B cell (primary cell): ENCODE measurements around the gene CHRNA1. TPM values are rescaled to one million over a fixed set of nuclear protein-coding genes. Genes with fewer than 3 reads are reported as not detected.

Experiments
- ATAC-seq: fragments of 200-7000 bp; cut with Tn5 transposase; one replicate; pipeline ENCODE4 v1.10.0; 2021; ENCODE audit warnings: low read depth, mild to moderate bottlenecking, moderate number of reproducible peaks, moderate library complexity
- CTCF ChIA-PET: fragments of 350-600 bp; sonication (Branson Sonifier 250); formaldehyde crosslinking; loops from one replicate; lab custom pipeline; 2021; ENCODE audit warnings: antibody characterized with exemption, inconsistent platforms; lab: Charles Lee
- POLR2A ChIA-PET: fragments of 350-600 bp; sonication (Branson Sonifier 250); formaldehyde crosslinking; loops from one replicate; lab custom pipeline; 2021; ENCODE audit warnings: antibody characterized with exemption; lab: Charles Lee
- DNase-seq: peaks from one replicate; pipeline ENCODE4 v3.0.0; 2013
- H2AFZ ChIP-seq: 2 replicates; pipeline ENCODE4 v1.6.1; 2012; ENCODE audit warnings: mild to moderate bottlenecking, low read depth, low read length; ENCODE audit not compliant: insufficient read depth, poor library complexity, severe bottlenecking
- H3K27ac ChIP-seq, 2 donors: 1 replicate in 1 of 2; 2 replicates in 1 of 2; pipeline ENCODE4 v1.5.1; 2012 to 2013; ENCODE audit warnings: low read length in 2 of 2, mild to moderate bottlenecking in 2 of 2, moderate library complexity in 1 of 2
- H3K27me3 ChIP-seq, 4 experiments: fragments of 200-600 bp in 1 of 4; sonication (generic) in 1 of 4; replicated peaks in 1 of 4; 1 replicate in 2 of 4; 2 replicates in 2 of 4; pipeline versions ENCODE4 v1.6.1 to v1.7.0; 2013 to 2016; ENCODE audit warnings: low read length in 3 of 4, mild to moderate bottlenecking in 2 of 4, mixed read lengths in 1 of 4, moderate library complexity in 1 of 4; ENCODE audit not compliant: insufficient read depth in 4 of 4, control insufficient read depth in 3 of 4; ENCODE audit errors: control extremely low read depth in 1 of 4
- H3K36me3 ChIP-seq, 2 experiments: replicated peaks in 1 of 2; 1 replicate in 1 of 2; 2 replicates in 1 of 2; pipeline versions ENCODE4 v1.6.1 to v1.7.1; 2013; ENCODE audit warnings: low read length in 1 of 2; ENCODE audit not compliant: insufficient read depth in 2 of 2, control insufficient read depth in 1 of 2; ENCODE audit errors: control extremely low read depth in 1 of 2, extremely low read depth in 1 of 2
- H3K4me1 ChIP-seq, 2 donors: fragments of 200-600 bp in 1 of 2; sonication (generic) in 1 of 2; 1 replicate in 1 of 2; 2 replicates in 1 of 2; pipeline versions ENCODE4 v1.5.1 to v1.6.1; 2013 to 2017; ENCODE audit warnings: low read length in 2 of 2; ENCODE audit not compliant: control insufficient read depth in 2 of 2, insufficient read depth in 2 of 2
- H3K4me2 ChIP-seq: replicated peaks from 2 replicates; pipeline ENCODE3; 2012; ENCODE audit warnings: mild to moderate bottlenecking, low read depth, low read length; ENCODE audit not compliant: poor library complexity, severe bottlenecking
- H3K4me3 ChIP-seq, 5 experiments: fragments of 200-600 bp in 1 of 5; sonication (generic) in 1 of 5; 1 replicate in 3 of 5; 2 replicates in 2 of 5; pipeline versions ENCODE4 v1.5.1 to v1.7.0; 2011 to 2016; ENCODE audit warnings: low read length in 4 of 5, mild to moderate bottlenecking in 4 of 5, low read depth in 2 of 5, control low read depth in 1 of 5, moderate library complexity in 1 of 5; ENCODE audit not compliant: insufficient read depth in 1 of 5; ENCODE audit errors: control extremely low read depth in 1 of 5, extremely low read depth in 1 of 5
- H3K79me2 ChIP-seq: fragments of 200-600 bp; sonication (generic); one replicate; pipeline ENCODE4 v1.6.0; 2016; ENCODE audit warnings: low read length; ENCODE audit not compliant: control insufficient read depth, insufficient read depth
- H3K9ac ChIP-seq: fragments of 200-600 bp; sonication (generic); 2 replicates; pipeline ENCODE4 v1.6.1; 2017; ENCODE audit warnings: mild to moderate bottlenecking, low read length, moderate library complexity
- H3K9me3 ChIP-seq, 3 donors: one replicate each; pipeline versions ENCODE4 v1.6.1 to v1.7.1; 2013; ENCODE audit warnings: low read length in 2 of 3; ENCODE audit not compliant: control insufficient read depth in 2 of 3, insufficient read depth in 1 of 3; ENCODE audit errors: control extremely low read depth in 1 of 3
- H4K20me1 ChIP-seq: 2 replicates; pipeline ENCODE4 v1.6.0; 2012; ENCODE audit warnings: mild to moderate bottlenecking, low read length; ENCODE audit not compliant: insufficient read depth, control insufficient read depth, poor library complexity, severe bottlenecking
- H3K27ac Mint-ChIP-seq: one replicate; pipeline ENCODE4 v1.8.0; 2021; ENCODE audit warnings: mixed read lengths
- H3K27me3 Mint-ChIP-seq: one replicate; pipeline ENCODE4 v1.8.0; 2021; ENCODE audit warnings: mixed read lengths
- H3K4me1 Mint-ChIP-seq: one replicate; pipeline ENCODE4 v1.8.0; 2021; ENCODE audit warnings: mixed read lengths
- H3K4me3 Mint-ChIP-seq: one replicate; pipeline ENCODE4 v1.8.0; 2021; ENCODE audit warnings: mixed read lengths
- H3K9me3 Mint-ChIP-seq: one replicate; pipeline ENCODE4 v1.8.0; 2022; ENCODE audit warnings: mixed read lengths; ENCODE audit not compliant: insufficient read depth
- EZH2 ChIP-seq: IDR thresholded peaks from 2 replicates; pipeline ENCODE4 v1.6.1; 2012; ENCODE audit warnings: borderline replicate concordance, low read depth, mild to moderate bottlenecking, moderate library complexity, low read length; ENCODE audit not compliant: insufficient read depth, poor library complexity, severe bottlenecking
- WGBS: methylation state at CpG from one replicate; pipeline ENCODE4 v1.1.5; 2013; ENCODE audit warnings: missing lambda C conversion rate; ENCODE audit not compliant: insufficient coverage; 5-methylcytosine and 5-hydroxymethylcytosine counted together
- intact Hi-C: fragments of 100-400 bp; cut with micrococcal nuclease; formaldehyde crosslinking; loops from one replicate; pipeline ENCODE4 v1.10.0; 2022
- polyA plus RNA-seq: library from polyadenylated mRNA; depleted of rRNA; stranded (reverse); fragments of >200 nt; gene quantifications from 2 replicates; pipeline ENCODE4 v1.2.3, GENCODE V29; 2012
- total RNA-seq, 2 donors: library from RNA; stranded (reverse); fragments of 120-200 nt in 1 of 2; gene quantifications; 1 replicate in 1 of 2; 2 replicates in 1 of 2; pipeline versions ENCODE4 v1.2.3 to v1.2.4, GENCODE V29; 2013 to 2022
- TF ChIP-seq, protein P1 (sequence below): fragments of 200-600 bp; IDR thresholded peaks from one replicate; pipeline ENCODE4 v1.8.0; 2022; ENCODE audit warnings: antibody characterized with exemption, mild to moderate bottlenecking

The CHRNA1 gene
- total and polyA plus RNA-seq, 2 donors (not counting 1 experiment from before 2014, with no cell fraction given), result 0.20 to 0.22 TPM

DNA sequence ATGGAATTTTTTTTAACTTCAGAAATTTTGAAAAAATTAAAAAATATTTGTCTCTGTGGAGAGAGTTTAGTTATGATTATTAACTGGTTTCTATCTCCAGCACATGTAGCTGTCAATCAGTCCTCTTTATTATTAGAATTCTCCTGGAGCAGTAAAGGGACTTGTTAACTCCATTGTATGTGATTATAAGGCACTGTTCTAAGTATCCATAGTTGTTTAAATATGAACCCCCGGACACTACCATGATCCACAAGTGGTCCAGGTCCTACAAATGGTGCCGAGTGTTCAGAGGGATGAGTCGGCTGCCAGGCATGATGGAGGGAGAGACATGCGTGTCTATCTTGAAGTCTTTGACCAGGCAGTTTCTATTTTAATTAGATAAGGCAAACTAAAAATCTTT, 492 bp downstream of the CHRNA1 start:
- Histone ChIP-seq H3K4me2 (no peak overlapping the region), H3K79me2 (no peaks in the 10 kb centered on the region), H3K27me3 (peaks cover 0 to 24% (median 5%) of the 10 kb centered on the region in 4 experiments), H3K27ac (no peak overlapping the region), H2AFZ (no peak overlapping the region), H3K9me3 (no peaks in the 10 kb centered on the region), H3K9ac (no peak overlapping the region), H4K20me1 (no peaks in the 10 kb centered on the region), H3K4me1 (no peaks in the 10 kb centered on the region), H3K4me3 (no peak overlapping the region), H3K36me3 (no peaks in the 10 kb centered on the region)
- ATAC-seq (no peak), DNase-seq (no peak)
- POLR2A ChIA-PET, result no interaction called here
- Mint-ChIP-seq H3K4me3 (no peak overlapping the region), H3K9me3 (no peaks in the 10 kb centered on the region), H3K27me3 (peaks cover 30% of the 10 kb centered on the region), H3K27ac (no peak overlapping the region), H3K4me1 (peaks cover 5% of the 10 kb centered on the region)
- no peak for TF ChIP-seq EZH2
- TF ChIP-seq, protein P1, sequence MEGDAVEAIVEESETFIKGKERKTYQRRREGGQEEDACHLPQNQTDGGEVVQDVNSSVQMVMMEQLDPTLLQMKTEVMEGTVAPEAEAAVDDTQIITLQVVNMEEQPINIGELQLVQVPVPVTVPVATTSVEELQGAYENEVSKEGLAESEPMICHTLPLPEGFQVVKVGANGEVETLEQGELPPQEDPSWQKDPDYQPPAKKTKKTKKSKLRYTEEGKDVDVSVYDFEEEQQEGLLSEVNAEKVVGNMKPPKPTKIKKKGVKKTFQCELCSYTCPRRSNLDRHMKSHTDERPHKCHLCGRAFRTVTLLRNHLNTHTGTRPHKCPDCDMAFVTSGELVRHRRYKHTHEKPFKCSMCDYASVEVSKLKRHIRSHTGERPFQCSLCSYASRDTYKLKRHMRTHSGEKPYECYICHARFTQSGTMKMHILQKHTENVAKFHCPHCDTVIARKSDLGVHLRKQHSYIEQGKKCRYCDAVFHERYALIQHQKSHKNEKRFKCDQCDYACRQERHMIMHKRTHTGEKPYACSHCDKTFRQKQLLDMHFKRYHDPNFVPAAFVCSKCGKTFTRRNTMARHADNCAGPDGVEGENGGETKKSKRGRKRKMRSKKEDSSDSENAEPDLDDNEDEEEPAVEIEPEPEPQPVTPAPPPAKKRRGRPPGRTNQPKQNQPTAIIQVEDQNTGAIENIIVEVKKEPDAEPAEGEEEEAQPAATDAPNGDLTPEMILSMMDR, result no peak
- WGBS, result no CpG with 5 or more reads among the region's 4 CpGs
- intact Hi-C loops, result no loop called here
- CTCF ChIA-PET, result interaction anchor here (3.0 kb wide), 1 partner anchor 15 kb away, joined by 11 read pairs; no protein-coding TSS in a partner anchor

DNA sequence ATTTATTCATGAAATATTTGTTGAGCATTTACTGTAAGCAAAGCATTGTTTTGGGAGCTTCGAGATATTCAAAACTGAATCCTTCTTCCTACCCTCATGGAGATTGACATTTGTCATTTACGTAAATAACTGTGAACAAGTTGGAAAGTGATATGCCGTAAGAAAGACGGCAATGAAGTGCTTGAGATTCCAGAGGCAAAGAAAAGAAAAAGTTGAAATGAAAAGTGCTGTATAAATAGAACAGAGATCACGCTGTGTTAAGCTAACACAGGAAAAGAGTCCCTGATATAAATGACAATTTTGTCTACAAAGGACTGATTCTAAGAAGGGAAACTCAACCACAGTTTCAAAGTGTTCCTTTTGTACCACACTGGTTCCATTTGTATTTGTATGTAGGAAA, 1.8 kb downstream of the CHRNA1 start:
- POLR2A ChIA-PET, result no interaction called here
- intact Hi-C loops, result no loop called here
- ATAC-seq, result no peak
- Mint-ChIP-seq H3K27ac (no peak overlapping the region), H3K27me3 (peaks cover 25% of the 10 kb centered on the region), H3K9me3 (no peaks in the 10 kb centered on the region), H3K4me1 (peaks cover 5% of the 10 kb centered on the region), H3K4me3 (no peak overlapping the region)
- CTCF ChIA-PET, result interaction anchor here (3.0 kb wide), 1 partner anchor 13 kb away, joined by 11 read pairs; no protein-coding TSS in a partner anchor
- WGBS, result 86% methylated on average over 3 of the region's 5 CpGs
- no peaks in the 10 kb centered on the region for H4K20me1 ChIP-seq
- no peak for DNase-seq
- H3K36me3 ChIP-seq, result no peaks in the 10 kb centered on the region
- no peak overlapping the region for H2AFZ ChIP-seq
- no peak for TF ChIP-seq EZH2
- TF ChIP-seq, protein P1, result no peak
- no peak overlapping the region for H3K4me2 ChIP-seq
- no peak overlapping the region for H3K27ac ChIP-seq
- no peak overlapping the region for H3K9ac ChIP-seq
- no peaks in the 10 kb centered on the region for H3K79me2 ChIP-seq
- no peaks in the 10 kb centered on the region for H3K9me3 ChIP-seq
- H3K4me1 ChIP-seq, result no peaks in the 10 kb centered on the region
- peaks cover 0 to 19% (median 3%) of the 10 kb centered on the region in 4 experiments for H3K27me3 ChIP-seq
- H3K4me3 ChIP-seq, result no peak overlapping the region
